ENCODE data around the gene UCN2.

DNA sequence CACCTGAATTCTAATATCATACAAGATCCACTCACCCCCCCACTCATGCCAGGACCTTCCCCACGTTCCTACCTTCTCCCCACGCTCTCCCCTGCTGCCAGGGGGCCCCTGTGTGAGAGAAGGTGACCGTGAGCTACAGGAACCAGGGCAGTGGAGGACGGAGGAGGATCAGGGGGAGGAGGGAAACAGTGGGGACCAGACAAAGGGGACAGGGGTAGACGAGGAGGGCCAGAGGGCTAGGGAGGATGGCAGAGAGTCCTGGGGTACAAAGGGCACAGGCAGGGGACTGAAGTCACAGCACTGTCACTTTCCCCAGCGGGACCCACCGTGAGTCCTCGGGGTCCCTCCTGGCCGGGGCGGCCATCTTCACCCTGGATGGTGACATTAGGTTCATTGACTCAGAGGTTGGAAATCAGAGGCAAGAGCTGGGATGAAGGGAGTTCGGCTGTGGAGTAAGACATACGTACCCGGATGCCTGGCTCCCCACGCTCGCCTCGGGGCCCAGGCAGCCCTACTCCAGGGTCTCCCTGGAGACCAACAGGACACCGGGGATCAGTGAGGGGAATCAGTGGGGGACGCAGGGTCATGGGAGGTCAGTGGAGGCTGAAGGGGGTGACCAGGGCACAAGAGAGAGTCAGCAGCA, 6.3 kb upstream of the UCN2 start:
- no peak for TF ChIP-seq POLR2A (IDR thresholded peaks at IDR 0.05)
- TF ChIP-seq, protein P1, sequence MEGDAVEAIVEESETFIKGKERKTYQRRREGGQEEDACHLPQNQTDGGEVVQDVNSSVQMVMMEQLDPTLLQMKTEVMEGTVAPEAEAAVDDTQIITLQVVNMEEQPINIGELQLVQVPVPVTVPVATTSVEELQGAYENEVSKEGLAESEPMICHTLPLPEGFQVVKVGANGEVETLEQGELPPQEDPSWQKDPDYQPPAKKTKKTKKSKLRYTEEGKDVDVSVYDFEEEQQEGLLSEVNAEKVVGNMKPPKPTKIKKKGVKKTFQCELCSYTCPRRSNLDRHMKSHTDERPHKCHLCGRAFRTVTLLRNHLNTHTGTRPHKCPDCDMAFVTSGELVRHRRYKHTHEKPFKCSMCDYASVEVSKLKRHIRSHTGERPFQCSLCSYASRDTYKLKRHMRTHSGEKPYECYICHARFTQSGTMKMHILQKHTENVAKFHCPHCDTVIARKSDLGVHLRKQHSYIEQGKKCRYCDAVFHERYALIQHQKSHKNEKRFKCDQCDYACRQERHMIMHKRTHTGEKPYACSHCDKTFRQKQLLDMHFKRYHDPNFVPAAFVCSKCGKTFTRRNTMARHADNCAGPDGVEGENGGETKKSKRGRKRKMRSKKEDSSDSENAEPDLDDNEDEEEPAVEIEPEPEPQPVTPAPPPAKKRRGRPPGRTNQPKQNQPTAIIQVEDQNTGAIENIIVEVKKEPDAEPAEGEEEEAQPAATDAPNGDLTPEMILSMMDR (IDR thresholded peaks at IDR 0.05), result no peak
